ENCODE measurements around the gene C5orf15. TPM values are rescaled to one million over a fixed set of nuclear protein-coding genes. Genes with fewer than 3 reads are reported as not detected.

The C5orf15 gene
- polyA plus RNA-seq, 1 donor (not counting 4 experiments of a cell fraction or from before 2014, with no cell fraction given), result 86.9 TPM

GRCh38 chr5:133921069-133921468 lies 47.4 kb downstream of the C5orf15 start:
- DNase-seq (ENCODE audit: low read depth, low spot score) (no peak), FAIRE-seq (no peak)
- Histone ChIP-seq H3K79me2 (ENCODE audit: control insufficient read depth, insufficient read depth, low read length) (no peaks in the 10 kb centered on the region), H3K4me3 (ENCODE audit: control insufficient read depth in 2 of 3, extremely low read depth in 1 of 3, insufficient read depth in 2 of 3, low read depth in 1 of 3, low read length in 3 of 3) (no peak overlapping the region), H3K4me2 (ENCODE audit: control insufficient read depth, extremely low read depth, insufficient read depth, low read depth, low read length) (no peak overlapping the region), H3K4me1 (ENCODE audit: control insufficient read depth, extremely low read depth, insufficient read depth, low read length) (no peaks in the 10 kb centered on the region), H3K9ac (ENCODE audit: control insufficient read depth, extremely low read depth, insufficient read depth, low read length) (no peak overlapping the region), H3K36me3 (ENCODE audit: control insufficient read depth in 2 of 2, extremely low read depth in 1 of 2, insufficient read depth in 2 of 2, low read length in 2 of 2) (no peaks in the 10 kb centered on the region), H3K27ac (ENCODE audit: control insufficient read depth, insufficient read depth, low read length) (no peak overlapping the region), H3K9me1 (ENCODE audit: control insufficient read depth, extremely low read depth, insufficient read depth, low read length) (no peaks in the 10 kb centered on the region), H2AFZ (ENCODE audit: control insufficient read depth, low read length) (no peak overlapping the region), H3K9me3 (ENCODE audit: control insufficient read depth, low read depth, low read length) (no peaks in the 10 kb centered on the region), H4K20me1 (ENCODE audit: control insufficient read depth, extremely low read depth, insufficient read depth, low read length) (no peaks in the 10 kb centered on the region), H3K27me3 (ENCODE audit: control insufficient read depth, extremely low read depth, insufficient read depth, low read length) (peaks cover 7% of the 10 kb centered on the region)
- TF ChIP-seq CTCF (optimal IDR thresholded peaks at IDR 0.05 in 1 of 3, IDR thresholded peaks at IDR 0.05 in 1 of 3, conservative IDR thresholded peaks at IDR 0.05 in 1 of 3; ENCODE audit: extremely low read depth in 1 of 3, insufficient read depth in 2 of 3, low read length in 3 of 3) (no peak), EZH2 (IDR thresholded peaks at IDR 0.05; ENCODE audit: low read length) (no peak)
- dilution Hi-C loops (cut with MboI; ENCODE audit: extremely low pct_ligation_motif_present, low sequenced_read_pairs), result no loop called here

DNA sequence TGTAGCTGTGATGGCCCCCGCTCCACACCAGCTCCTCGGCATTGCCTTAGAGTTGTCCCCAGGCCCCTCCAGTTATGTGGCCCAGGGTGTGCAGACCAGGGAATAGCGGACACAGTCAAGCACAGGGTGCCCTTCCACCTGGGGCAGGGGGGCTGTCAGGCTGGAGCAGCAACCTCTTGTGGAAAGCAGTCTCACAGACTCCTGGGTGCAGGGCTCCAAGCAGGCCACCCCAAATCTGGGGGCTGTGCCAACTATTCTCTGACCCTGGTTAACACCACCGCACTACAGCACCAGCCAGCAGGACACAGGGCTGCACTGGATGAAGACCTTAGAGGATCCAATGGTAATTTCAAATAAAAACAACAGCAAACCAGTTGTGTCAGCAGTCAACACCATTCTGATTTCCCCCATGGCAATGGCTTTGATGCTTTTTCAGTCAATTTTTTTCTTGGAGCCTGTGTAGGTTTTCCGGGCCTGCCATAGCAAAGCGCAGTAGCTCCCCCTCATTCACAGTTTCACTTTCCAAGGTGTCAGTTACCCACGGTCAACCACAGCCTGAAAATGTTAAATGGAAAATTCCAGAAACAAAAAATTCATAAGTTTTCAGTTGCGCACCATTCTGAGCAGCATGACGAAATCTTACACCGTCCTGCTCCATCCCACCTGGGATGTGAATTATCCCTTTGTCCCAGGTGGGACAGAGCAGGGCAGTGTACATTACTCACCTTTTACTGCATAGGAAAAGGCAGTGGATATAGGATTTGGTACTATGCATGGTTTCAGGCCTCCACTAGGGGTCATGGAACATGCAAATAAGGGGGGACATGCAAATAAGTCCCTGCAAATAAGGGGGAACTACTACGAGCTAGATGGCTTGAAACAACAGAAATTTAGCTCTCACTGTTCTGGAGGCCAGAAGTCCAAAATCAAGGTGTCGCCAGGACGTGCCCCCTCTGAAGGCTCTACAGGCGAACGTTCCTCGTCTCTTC lies 49.0 kb downstream of the C5orf15 start:
- Histone ChIP-seq H3K4me3 (ENCODE audit: control insufficient read depth in 2 of 3, extremely low read depth in 1 of 3, insufficient read depth in 2 of 3, low read depth in 1 of 3, low read length in 3 of 3) (no peak overlapping the region), H3K79me2 (ENCODE audit: control insufficient read depth, insufficient read depth, low read length) (no peaks in the 10 kb centered on the region), H3K4me2 (ENCODE audit: control insufficient read depth, extremely low read depth, insufficient read depth, low read depth, low read length) (no peak overlapping the region), H3K9me1 (ENCODE audit: control insufficient read depth, extremely low read depth, insufficient read depth, low read length) (no peaks in the 10 kb centered on the region), H3K36me3 (ENCODE audit: control insufficient read depth in 2 of 2, extremely low read depth in 1 of 2, insufficient read depth in 2 of 2, low read length in 2 of 2) (no peaks in the 10 kb centered on the region), H3K9me3 (ENCODE audit: control insufficient read depth, low read depth, low read length) (no peaks in the 10 kb centered on the region), H2AFZ (ENCODE audit: control insufficient read depth, low read length) (no peak overlapping the region), H3K27ac (ENCODE audit: control insufficient read depth, insufficient read depth, low read length) (no peak overlapping the region), H3K9ac (ENCODE audit: control insufficient read depth, extremely low read depth, insufficient read depth, low read length) (no peak overlapping the region), H4K20me1 (ENCODE audit: control insufficient read depth, extremely low read depth, insufficient read depth, low read length) (no peaks in the 10 kb centered on the region), H3K4me1 (ENCODE audit: control insufficient read depth, extremely low read depth, insufficient read depth, low read length) (no peaks in the 10 kb centered on the region), H3K27me3 (ENCODE audit: control insufficient read depth, extremely low read depth, insufficient read depth, low read length) (no peaks in the 10 kb centered on the region)
- dilution Hi-C loops (cut with MboI; ENCODE audit: extremely low pct_ligation_motif_present, low sequenced_read_pairs), result no loop called here
- FAIRE-seq (no peak), DNase-seq (ENCODE audit: low read depth, low spot score) (no peak)
- TF ChIP-seq EZH2 (IDR thresholded peaks at IDR 0.05; ENCODE audit: low read length) (no peak), CTCF (optimal IDR thresholded peaks at IDR 0.05 in 1 of 3, IDR thresholded peaks at IDR 0.05 in 1 of 3, conservative IDR thresholded peaks at IDR 0.05 in 1 of 3; ENCODE audit: extremely low read depth in 1 of 3, insufficient read depth in 2 of 3, low read length in 3 of 3) (no peak)
